Nephron progenitor cell (in vitro differentiated cells): ENCODE data around the gene OSBPL5.
"Not testable (repeated sequence)": the region's sequence is repeated elsewhere in the genome, so short reads cannot be mapped to it uniquely, and the experiment has no call there.

Experiments
- DNase-seq: peaks from one replicate; pipeline ENCODE4 v3.0.0; 2021
- H3K27ac Mint-ChIP-seq: 2 replicates; pipeline ENCODE4 v1.8.0; 2021; ENCODE audit warnings: mild to moderate bottlenecking, moderate library complexity, mixed read lengths
- H3K27me3 Mint-ChIP-seq: 2 replicates; pipeline ENCODE4 v1.8.0; 2021; ENCODE audit warnings: mild to moderate bottlenecking, low read depth, mixed read lengths; ENCODE audit not compliant: poor library complexity
- H3K36me3 Mint-ChIP-seq: 2 replicates; pipeline ENCODE4 v1.8.0; 2021; ENCODE audit warnings: low read depth, mixed read lengths
- H3K4me1 Mint-ChIP-seq: 2 replicates; pipeline ENCODE4 v1.8.0; 2021; ENCODE audit warnings: mixed read lengths
- H3K4me3 Mint-ChIP-seq: 2 replicates; pipeline ENCODE4 v1.8.0; 2021; ENCODE audit warnings: mild to moderate bottlenecking, moderate library complexity, mixed read lengths
- H3K9me3 Mint-ChIP-seq: 2 replicates; pipeline ENCODE4 v1.8.0; 2021; ENCODE audit warnings: mild to moderate bottlenecking, moderate library complexity, mixed read lengths
- CTCF ChIP-seq: fragments of 200-600 bp; sonication (generic); IDR thresholded peaks from 2 replicates; pipeline ENCODE4 v1.5.0; 2021; ENCODE audit warnings: antibody characterized with exemption

Gene OSBPL5

GRCh38 chr11:3121931-3122774 is 43.0 kb downstream of the OSBPL5 start:
- H3K4me1 Mint-ChIP-seq: peaks cover 8% of the 10 kb centered on the region
- DNase-seq: no peak
- H3K27ac Mint-ChIP-seq: no peak overlapping the region
- H3K4me3 Mint-ChIP-seq: no peak overlapping the region
- peaks cover 12% of the 10 kb centered on the region for H3K9me3 Mint-ChIP-seq
- no peak for TF ChIP-seq CTCF
- peaks cover 6% of the 10 kb centered on the region for H3K27me3 Mint-ChIP-seq
- H3K36me3 Mint-ChIP-seq: peaks cover 27% of the 10 kb centered on the region

DNA sequence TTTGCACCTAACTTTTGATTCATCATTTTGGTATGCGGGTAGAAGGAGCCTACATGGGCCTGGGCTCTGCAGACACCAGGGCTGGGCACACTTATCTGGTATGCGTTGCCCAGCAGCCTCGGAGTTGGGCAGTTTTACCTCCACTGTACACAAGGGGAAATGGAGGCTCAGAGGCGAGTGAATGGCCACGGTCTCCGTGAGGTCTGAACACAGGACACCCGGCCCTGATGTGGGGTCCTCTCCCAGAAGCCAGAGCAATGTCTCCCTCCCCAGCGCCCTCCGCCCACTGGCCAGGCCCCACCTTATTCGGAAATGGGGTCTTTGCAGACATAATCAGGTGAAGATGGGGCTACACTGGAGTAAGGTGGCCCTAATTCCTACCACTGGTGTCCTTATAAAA is 43.7 kb downstream of the OSBPL5 start:
- Mint-ChIP-seq H3K27me3 (peaks cover 6% of the 10 kb centered on the region), H3K36me3 (peaks cover 33% of the 10 kb centered on the region), H3K4me3 (no peak overlapping the region), H3K4me1 (peaks cover 2% of the 10 kb centered on the region), H3K27ac (no peak overlapping the region), H3K9me3 (peaks cover 17% of the 10 kb centered on the region)
- DNase-seq: no peak
- TF ChIP-seq CTCF: no peak

DNA sequence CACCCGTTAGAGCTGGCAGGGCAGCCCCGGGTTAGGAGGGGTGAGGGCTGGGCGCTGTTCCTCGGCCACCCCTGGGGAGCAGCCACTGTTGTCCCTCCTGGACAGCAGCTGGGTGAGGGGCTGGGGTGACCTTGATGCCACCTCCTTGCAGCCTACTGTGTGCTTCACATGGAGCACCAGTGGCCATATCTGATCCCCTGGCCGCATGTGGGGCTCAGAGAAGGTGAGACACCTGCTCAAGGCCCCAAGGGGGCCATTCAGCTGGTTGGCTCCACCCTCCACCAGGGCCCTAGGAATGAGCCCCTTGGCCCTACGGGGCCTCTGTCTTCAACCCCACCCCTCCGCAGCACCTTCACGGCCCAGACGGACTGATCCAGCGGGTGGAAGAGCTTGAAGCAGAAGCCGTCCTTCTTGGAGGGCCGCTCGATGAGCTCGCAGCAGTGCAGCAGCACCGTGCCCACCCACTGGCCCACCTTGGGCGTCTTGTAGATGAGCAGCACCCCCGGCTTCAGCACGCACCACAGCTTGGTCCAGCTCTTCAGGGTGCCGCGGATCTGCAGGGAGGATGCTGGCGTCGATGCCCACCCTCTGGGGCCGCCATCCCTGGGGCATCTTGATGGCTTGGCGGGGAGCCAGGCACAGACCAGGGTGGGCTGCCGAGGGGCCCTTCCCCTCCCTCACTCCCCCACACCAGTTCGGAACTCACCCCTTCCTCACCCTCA is 44.9 kb downstream of the OSBPL5 start:
- no peak for DNase-seq
- Mint-ChIP-seq H3K27me3 (peaks cover 6% of the 10 kb centered on the region), H3K27ac (no peak overlapping the region), H3K4me1 (no peaks in the 10 kb centered on the region), H3K4me3 (no peak overlapping the region), H3K9me3 (peaks cover 28% of the 10 kb centered on the region), H3K36me3 (peaks cover 41% of the 10 kb centered on the region)
- no peak for TF ChIP-seq CTCF

GRCh38 chr11:3119141-3119821 is 45.8 kb downstream of the OSBPL5 start:
- Mint-ChIP-seq H3K36me3 (peaks cover 40% of the 10 kb centered on the region), H3K4me3 (no peak overlapping the region), H3K4me1 (no peaks in the 10 kb centered on the region), H3K9me3 (peaks cover 36% of the 10 kb centered on the region), H3K27ac (no peak overlapping the region), H3K27me3 (peaks cover 6% of the 10 kb centered on the region)
- no peak for DNase-seq
- TF ChIP-seq CTCF: no peak

DNA sequence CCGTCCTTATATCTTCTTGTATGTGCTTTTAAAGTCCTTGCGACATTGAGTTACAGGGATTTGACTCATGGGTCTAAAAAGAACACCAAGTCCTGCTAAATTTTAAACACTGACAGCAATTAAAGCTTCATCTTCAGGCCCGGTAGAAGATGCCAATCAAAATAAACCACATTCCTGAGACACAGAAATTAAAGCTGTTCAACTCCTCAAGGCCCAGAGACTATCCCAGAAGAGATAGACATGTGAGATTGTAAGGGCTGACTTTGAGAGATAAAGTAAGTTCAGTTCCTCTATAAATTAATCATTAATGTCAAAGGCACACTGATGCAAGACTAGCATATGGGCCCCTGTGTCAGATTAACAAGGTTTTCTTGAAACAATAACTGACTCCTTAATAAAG is 49.8 kb downstream of the OSBPL5 start:
- no peak for TF ChIP-seq CTCF
- H3K36me3 Mint-ChIP-seq: peaks cover 75% of the 10 kb centered on the region
- no peak for DNase-seq
- H3K4me1 Mint-ChIP-seq: no peaks in the 10 kb centered on the region
- H3K27ac Mint-ChIP-seq: no peak overlapping the region
- peaks cover 68% of the 10 kb centered on the region for H3K9me3 Mint-ChIP-seq
- H3K4me3 Mint-ChIP-seq: no peak overlapping the region
- peaks cover 2% of the 10 kb centered on the region for H3K27me3 Mint-ChIP-seq

- not testable (repeated sequence) for H3K27me3 Mint-ChIP-seq, DNase-seq, H3K4me3 Mint-ChIP-seq, H3K4me1 Mint-ChIP-seq, H3K27ac Mint-ChIP-seq
- Mint-ChIP-seq H3K9me3 (peaks cover 68% of the 10 kb centered on the region), H3K36me3 (peaks cover 82% of the 10 kb centered on the region)
Observed at GRCh38 chr11:3113661-3114060, 51.4 kb downstream of the OSBPL5 start.
